KOPT-K1 (cell line): ENCODE data around the gene EFEMP2.

Experiments used
- H3K27ac ChIP-seq: fragments of 200-600 bp; sonication (generic); 2 replicates; pipeline ENCODE4 v1.5.1; 2016; ENCODE audit warnings: antibody characterized with exemption, mild to moderate bottlenecking, low read depth, low read length; ENCODE audit not compliant: poor library complexity, severe bottlenecking
- H3K36me3 ChIP-seq: fragments of 200-600 bp; sonication (generic); 2 replicates; pipeline ENCODE4 v1.5.1; 2017; ENCODE audit warnings: antibody characterized with exemption, mild to moderate bottlenecking, low read length, moderate library complexity; ENCODE audit not compliant: insufficient read depth
- H3K9me3 ChIP-seq: fragments of 200-600 bp; sonication (generic); 2 replicates; pipeline ENCODE4 v1.5.1; 2017; ENCODE audit warnings: antibody characterized with exemption, low read length, mild to moderate bottlenecking; ENCODE audit not compliant: insufficient read depth, poor library complexity, severe bottlenecking

The EFEMP2 gene

GRCh38 chr11:65867284-65868071, 5.1 kb downstream of the EFEMP2 start:
- Histone ChIP-seq H3K27ac (no peak overlapping the region), H3K36me3 (peaks cover 51% of the 10 kb centered on the region), H3K9me3 (no peaks in the 10 kb centered on the region)

GRCh38 chr11:65866509-65867283, 5.9 kb downstream of the EFEMP2 start:
- no peaks in the 10 kb centered on the region for H3K9me3 ChIP-seq
- H3K36me3 ChIP-seq = peaks cover 59% of the 10 kb centered on the region

GRCh38 chr11:65865550-65866172, 6.9 kb downstream of the EFEMP2 start:
- H3K36me3 ChIP-seq = peaks cover 61% of the 10 kb centered on the region
- H3K27ac ChIP-seq = no peak overlapping the region

More at GRCh38 chr11:65866509-65867283, 5.9 kb downstream of the EFEMP2 start:
- no peak overlapping the region for H3K27ac ChIP-seq

GRCh38 chr11:65864706-65865471, 7.7 kb downstream of the EFEMP2 start:
- H3K9me3 ChIP-seq = no peaks in the 10 kb centered on the region
- peaks cover 61% of the 10 kb centered on the region for H3K36me3 ChIP-seq
- H3K27ac ChIP-seq = no peak overlapping the region

More at GRCh38 chr11:65865550-65866172, 6.9 kb downstream of the EFEMP2 start:
- H3K9me3 ChIP-seq = no peaks in the 10 kb centered on the region

- Histone ChIP-seq H3K9me3 (no peaks in the 10 kb centered on the region), H3K27ac (no peak overlapping the region), H3K36me3 (peaks cover 61% of the 10 kb centered on the region)
Observed at GRCh38 chr11:65863889-65864705, 8.5 kb downstream of the EFEMP2 start.

- H3K36me3 ChIP-seq = peaks cover 61% of the 10 kb centered on the region
Observed at GRCh38 chr11:65862941-65863888, 9.4 kb downstream of the EFEMP2 start.

GRCh38 chr11:65862191-65862735, 10.3 kb downstream of the EFEMP2 start:
- Histone ChIP-seq H3K9me3 (no peaks in the 10 kb centered on the region), H3K27ac (no peak overlapping the region), H3K36me3 (peaks cover 57% of the 10 kb centered on the region)

More at GRCh38 chr11:65862941-65863888, 9.4 kb downstream of the EFEMP2 start:
- no peaks in the 10 kb centered on the region for H3K9me3 ChIP-seq
- H3K27ac ChIP-seq = no peak overlapping the region

GRCh38 chr11:65861533-65862183, 10.9 kb downstream of the EFEMP2 start:
- H3K27ac ChIP-seq = peak overlapping the region; percentile 91
- H3K9me3 ChIP-seq = no peaks in the 10 kb centered on the region
- H3K36me3 ChIP-seq = peaks cover 52% of the 10 kb centered on the region

- no peaks in the 10 kb centered on the region for H3K9me3 ChIP-seq
- peaks cover 52% of the 10 kb centered on the region for H3K36me3 ChIP-seq
- peak overlapping the region; percentile 91 for H3K27ac ChIP-seq
Observed at GRCh38 chr11:65861165-65861505, 11.5 kb downstream of the EFEMP2 start.

GRCh38 chr11:65860278-65861164, 12.1 kb downstream of the EFEMP2 start, which contains the start of gene MUS81:
MUS81 (plus strand) TSS chr11:65860433; CDS start chr11:65860754, 321 bp downstream.
- Histone ChIP-seq H3K9me3 (no peaks in the 10 kb centered on the region), H3K36me3 (peaks cover 52% of the 10 kb centered on the region), H3K27ac (peak within 1 kb of the TSS; percentile 91)

GRCh38 chr11:65859812-65860277, 12.8 kb downstream of the EFEMP2 start:
- peaks cover 52% of the 10 kb centered on the region for H3K36me3 ChIP-seq
- H3K9me3 ChIP-seq = no peaks in the 10 kb centered on the region
- peak overlapping the region; percentile 91 for H3K27ac ChIP-seq
